ENCODE results near the gene RNF135. TPM values are rescaled to one million over a fixed set of nuclear protein-coding genes. Genes with fewer than 3 reads are reported as not detected.

RNF135 gene
- total RNA-seq, 1 experiment from 2014 or later, result 11.2 TPM

DNA sequence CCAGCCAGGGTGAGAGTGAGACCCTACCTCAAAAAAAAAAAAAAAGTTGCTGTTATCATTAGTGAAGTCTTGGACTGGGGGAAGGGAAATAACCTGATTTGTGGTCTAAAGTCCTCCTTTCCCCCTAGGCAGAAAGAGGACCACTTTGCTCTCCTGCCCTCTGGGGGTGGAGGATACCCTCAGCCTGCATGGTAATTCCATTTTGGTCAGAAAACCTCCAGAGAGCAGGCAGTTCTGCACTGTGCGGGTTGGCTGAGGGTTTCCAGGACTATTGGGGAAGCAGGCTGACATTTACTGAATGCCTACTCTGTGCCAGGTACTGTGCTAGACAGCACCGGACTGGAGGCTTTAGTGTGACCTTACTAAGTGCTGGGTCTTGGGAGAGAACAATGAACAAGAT, 46.5 kb upstream of the RNF135 start:
- no peak overlapping the region for H3K9ac ChIP-seq (ENCODE audit: low read length)
- ChIA-PET POLR2A (no interaction called here), CTCF (no interaction called here), RAD21 (ENCODE audit: low non-redundant PET in 1 of 2, low total read pairs in 2 of 2, uncharacterized antibody in 2 of 2, unreplicated experiment in 2 of 2) (no interaction called here)
- no peaks in the 10 kb centered on the region for H4K20me1 ChIP-seq (ENCODE audit: insufficient read depth)
- no TSS peak for BruUV-seq (replicated peaks)
- H3K79me2 ChIP-seq (ENCODE audit: insufficient read depth, low read length), result no peaks in the 10 kb centered on the region
- intact Hi-C loops (cut with micrococcal nuclease), result no loop called here
- H3K27me3 ChIP-seq (ENCODE audit: insufficient read depth, low read length), result no peaks in the 10 kb centered on the region
- TF ChIP-seq POLR2A (IDR thresholded peaks at IDR 0.05; ENCODE audit: borderline replicate concordance, extremely low read depth, insufficient read depth, insufficient read length) (no peak), SP1 (IDR thresholded peaks at IDR 0.05; ENCODE audit: low read depth) (no peak), SRF (IDR thresholded peaks at IDR 0.05; ENCODE audit: low read depth) (no peak), CEBPB (IDR thresholded peaks at IDR 0.05; ENCODE audit: low read depth) (no peak), SIN3A (IDR thresholded peaks at IDR 0.05; ENCODE audit: low read depth) (no peak), FOSL1 (IDR thresholded peaks at IDR 0.05; ENCODE audit: low read depth) (no peak), YY1 (IDR thresholded peaks at IDR 0.05; ENCODE audit: extremely low read depth, insufficient replicate concordance, low read depth, low read length) (no peak), ZFX (IDR thresholded peaks at IDR 0.05) (no peak), ZNF274 (IDR thresholded peaks at IDR 0.05; ENCODE audit: low read depth, low read length) (no peak), EZH2phosphoT487 (IDR thresholded peaks at IDR 0.05; ENCODE audit: borderline replicate concordance) (no peak), JUND (IDR thresholded peaks at IDR 0.05) (no peak), TCF7L2 (IDR thresholded peaks at IDR 0.05; ENCODE audit: borderline replicate concordance, extremely low read depth, insufficient read depth, insufficient read length) (no peak), CBX3 (IDR thresholded peaks at IDR 0.05; ENCODE audit: low read depth) (no peak), EZH2 (IDR thresholded peaks at IDR 0.05) (no peak), ELF1 (IDR thresholded peaks at IDR 0.05; ENCODE audit: borderline replicate concordance, low read depth) (no peak)
- TF ChIP-seq, protein P1, sequence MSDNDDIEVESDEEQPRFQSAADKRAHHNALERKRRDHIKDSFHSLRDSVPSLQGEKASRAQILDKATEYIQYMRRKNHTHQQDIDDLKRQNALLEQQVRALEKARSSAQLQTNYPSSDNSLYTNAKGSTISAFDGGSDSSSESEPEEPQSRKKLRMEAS (IDR thresholded peaks at IDR 0.05), result no peak
- TF ChIP-seq, protein P2, sequence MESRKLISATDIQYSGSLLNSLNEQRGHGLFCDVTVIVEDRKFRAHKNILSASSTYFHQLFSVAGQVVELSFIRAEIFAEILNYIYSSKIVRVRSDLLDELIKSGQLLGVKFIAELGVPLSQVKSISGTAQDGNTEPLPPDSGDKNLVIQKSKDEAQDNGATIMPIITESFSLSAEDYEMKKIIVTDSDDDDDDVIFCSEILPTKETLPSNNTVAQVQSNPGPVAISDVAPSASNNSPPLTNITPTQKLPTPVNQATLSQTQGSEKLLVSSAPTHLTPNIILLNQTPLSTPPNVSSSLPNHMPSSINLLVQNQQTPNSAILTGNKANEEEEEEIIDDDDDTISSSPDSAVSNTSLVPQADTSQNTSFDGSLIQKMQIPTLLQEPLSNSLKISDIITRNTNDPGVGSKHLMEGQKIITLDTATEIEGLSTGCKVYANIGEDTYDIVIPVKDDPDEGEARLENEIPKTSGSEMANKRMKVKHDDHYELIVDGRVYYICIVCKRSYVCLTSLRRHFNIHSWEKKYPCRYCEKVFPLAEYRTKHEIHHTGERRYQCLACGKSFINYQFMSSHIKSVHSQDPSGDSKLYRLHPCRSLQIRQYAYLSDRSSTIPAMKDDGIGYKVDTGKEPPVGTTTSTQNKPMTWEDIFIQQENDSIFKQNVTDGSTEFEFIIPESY (IDR thresholded peaks at IDR 0.05; ENCODE audit: extremely low read depth, insufficient replicate concordance, low read length), result no peak
- TF ChIP-seq, protein P3, sequence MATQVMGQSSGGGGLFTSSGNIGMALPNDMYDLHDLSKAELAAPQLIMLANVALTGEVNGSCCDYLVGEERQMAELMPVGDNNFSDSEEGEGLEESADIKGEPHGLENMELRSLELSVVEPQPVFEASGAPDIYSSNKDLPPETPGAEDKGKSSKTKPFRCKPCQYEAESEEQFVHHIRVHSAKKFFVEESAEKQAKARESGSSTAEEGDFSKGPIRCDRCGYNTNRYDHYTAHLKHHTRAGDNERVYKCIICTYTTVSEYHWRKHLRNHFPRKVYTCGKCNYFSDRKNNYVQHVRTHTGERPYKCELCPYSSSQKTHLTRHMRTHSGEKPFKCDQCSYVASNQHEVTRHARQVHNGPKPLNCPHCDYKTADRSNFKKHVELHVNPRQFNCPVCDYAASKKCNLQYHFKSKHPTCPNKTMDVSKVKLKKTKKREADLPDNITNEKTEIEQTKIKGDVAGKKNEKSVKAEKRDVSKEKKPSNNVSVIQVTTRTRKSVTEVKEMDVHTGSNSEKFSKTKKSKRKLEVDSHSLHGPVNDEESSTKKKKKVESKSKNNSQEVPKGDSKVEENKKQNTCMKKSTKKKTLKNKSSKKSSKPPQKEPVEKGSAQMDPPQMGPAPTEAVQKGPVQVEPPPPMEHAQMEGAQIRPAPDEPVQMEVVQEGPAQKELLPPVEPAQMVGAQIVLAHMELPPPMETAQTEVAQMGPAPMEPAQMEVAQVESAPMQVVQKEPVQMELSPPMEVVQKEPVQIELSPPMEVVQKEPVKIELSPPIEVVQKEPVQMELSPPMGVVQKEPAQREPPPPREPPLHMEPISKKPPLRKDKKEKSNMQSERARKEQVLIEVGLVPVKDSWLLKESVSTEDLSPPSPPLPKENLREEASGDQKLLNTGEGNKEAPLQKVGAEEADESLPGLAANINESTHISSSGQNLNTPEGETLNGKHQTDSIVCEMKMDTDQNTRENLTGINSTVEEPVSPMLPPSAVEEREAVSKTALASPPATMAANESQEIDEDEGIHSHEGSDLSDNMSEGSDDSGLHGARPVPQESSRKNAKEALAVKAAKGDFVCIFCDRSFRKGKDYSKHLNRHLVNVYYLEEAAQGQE (IDR thresholded peaks at IDR 0.05; ENCODE audit: low read depth), result no peak
- TF ChIP-seq, protein P4, sequence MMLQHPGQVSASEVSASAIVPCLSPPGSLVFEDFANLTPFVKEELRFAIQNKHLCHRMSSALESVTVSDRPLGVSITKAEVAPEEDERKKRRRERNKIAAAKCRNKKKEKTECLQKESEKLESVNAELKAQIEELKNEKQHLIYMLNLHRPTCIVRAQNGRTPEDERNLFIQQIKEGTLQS (IDR thresholded peaks at IDR 0.05), result no peak
- TF ChIP-seq, protein P5, sequence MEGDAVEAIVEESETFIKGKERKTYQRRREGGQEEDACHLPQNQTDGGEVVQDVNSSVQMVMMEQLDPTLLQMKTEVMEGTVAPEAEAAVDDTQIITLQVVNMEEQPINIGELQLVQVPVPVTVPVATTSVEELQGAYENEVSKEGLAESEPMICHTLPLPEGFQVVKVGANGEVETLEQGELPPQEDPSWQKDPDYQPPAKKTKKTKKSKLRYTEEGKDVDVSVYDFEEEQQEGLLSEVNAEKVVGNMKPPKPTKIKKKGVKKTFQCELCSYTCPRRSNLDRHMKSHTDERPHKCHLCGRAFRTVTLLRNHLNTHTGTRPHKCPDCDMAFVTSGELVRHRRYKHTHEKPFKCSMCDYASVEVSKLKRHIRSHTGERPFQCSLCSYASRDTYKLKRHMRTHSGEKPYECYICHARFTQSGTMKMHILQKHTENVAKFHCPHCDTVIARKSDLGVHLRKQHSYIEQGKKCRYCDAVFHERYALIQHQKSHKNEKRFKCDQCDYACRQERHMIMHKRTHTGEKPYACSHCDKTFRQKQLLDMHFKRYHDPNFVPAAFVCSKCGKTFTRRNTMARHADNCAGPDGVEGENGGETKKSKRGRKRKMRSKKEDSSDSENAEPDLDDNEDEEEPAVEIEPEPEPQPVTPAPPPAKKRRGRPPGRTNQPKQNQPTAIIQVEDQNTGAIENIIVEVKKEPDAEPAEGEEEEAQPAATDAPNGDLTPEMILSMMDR (IDR thresholded peaks at IDR 0.05 in 2 of 3, conservative IDR thresholded peaks at IDR 0.05 in 1 of 3; ENCODE audit: borderline replicate concordance in 1 of 3, insufficient read depth in 1 of 3, low read depth in 2 of 3, low read length in 2 of 3), result no peak
- no peak overlapping the region for H2AFZ ChIP-seq (ENCODE audit: low read depth, low read length, poor library complexity, severe bottlenecking)
- no peaks in the 10 kb centered on the region for H3K9me3 ChIP-seq (ENCODE audit: control insufficient read depth in 1 of 2, insufficient read depth in 1 of 2, low read depth in 1 of 2, low read length in 2 of 2)
- ATAC-seq, result no peak
- no peaks in the 10 kb centered on the region; a peak in 1 of 4 replicates for H3K36me3 ChIP-seq (ENCODE audit: control insufficient read depth in 1 of 2, insufficient read depth in 2 of 2, low read length in 2 of 2)
- peaks cover 5 to 24% of the 10 kb centered on the region in 2 experiments; a peak in 3 of 4 replicates for H3K4me1 ChIP-seq (ENCODE audit: control insufficient read depth in 1 of 2, insufficient read depth in 2 of 2, low read length in 2 of 2)
- no peak for DNase-seq (ENCODE audit: low read depth, low spot score)
- no peak overlapping the region for H3K27ac ChIP-seq (ENCODE audit: low read depth, low read length)
- no peak overlapping the region for H3K4me2 ChIP-seq (ENCODE audit: low read length)
- no peaks in the 10 kb centered on the region for H3K9me2 ChIP-seq (ENCODE audit: insufficient read depth)
- H3K4me3 ChIP-seq (replicated peaks in 1 of 2; ENCODE audit: low read depth in 1 of 2, low read length in 2 of 2), result no peak overlapping the region

Measured in HCT116 (cell line).